NOMO-1 (cell line): ENCODE results near the gene NUAK2.
A peak's percentile ranks its signal among the peaks of the same experiment; 100 is the strongest.

Experiments used
- DNase-seq, 2 experiments: peaks; one replicate each; lab custom pipeline; 2025; ENCODE audit not compliant: unreplicated experiment in 2 of 2; lab: John Stamatoyannopoulos, UW

Gene NUAK2

DNA sequence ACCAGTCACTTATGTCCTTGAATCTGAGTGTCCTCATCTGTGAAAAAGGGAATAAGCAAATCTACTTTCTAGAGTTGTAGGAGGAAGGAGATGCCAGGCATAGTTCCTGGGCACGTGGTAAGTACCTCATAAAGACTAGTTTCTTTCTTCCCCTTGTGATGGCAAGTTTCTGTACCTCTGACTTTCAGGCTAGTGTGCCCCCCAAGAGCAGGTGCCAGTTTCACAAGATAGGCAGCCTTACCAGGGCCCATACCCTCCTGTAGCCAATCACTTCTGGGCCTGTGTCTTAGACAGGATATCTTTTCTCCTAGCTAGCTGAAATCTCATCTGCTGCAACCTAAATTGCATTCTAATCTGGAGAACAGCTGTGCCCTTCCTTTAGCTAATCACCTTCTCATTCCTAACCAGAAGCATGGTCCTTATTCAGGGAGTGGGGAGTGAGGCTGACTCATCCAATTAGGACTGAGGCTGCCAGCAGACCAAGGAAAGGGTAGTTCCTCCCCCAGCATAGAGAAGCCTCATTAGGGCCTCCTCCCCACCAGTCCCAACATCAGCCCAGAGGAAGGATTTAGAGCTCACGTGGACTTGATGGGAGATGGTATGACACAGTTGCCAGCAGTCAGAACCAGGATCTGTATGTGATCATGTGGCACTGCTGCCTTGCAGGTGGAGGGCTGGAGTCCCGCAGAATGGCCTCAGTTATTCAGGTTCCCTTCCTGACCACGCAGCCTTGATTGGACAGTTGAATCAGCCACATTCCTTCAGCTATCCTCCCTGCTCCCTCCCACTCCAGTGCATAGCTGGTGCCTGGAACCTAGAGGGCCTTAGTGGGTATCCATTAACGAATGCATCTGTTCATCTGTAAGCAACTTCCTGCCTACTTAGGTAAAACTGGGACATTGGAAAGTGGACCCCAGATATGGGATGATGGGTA lies 27.3 kb upstream of the NUAK2 start:
- no peak for DNase-seq

DNA sequence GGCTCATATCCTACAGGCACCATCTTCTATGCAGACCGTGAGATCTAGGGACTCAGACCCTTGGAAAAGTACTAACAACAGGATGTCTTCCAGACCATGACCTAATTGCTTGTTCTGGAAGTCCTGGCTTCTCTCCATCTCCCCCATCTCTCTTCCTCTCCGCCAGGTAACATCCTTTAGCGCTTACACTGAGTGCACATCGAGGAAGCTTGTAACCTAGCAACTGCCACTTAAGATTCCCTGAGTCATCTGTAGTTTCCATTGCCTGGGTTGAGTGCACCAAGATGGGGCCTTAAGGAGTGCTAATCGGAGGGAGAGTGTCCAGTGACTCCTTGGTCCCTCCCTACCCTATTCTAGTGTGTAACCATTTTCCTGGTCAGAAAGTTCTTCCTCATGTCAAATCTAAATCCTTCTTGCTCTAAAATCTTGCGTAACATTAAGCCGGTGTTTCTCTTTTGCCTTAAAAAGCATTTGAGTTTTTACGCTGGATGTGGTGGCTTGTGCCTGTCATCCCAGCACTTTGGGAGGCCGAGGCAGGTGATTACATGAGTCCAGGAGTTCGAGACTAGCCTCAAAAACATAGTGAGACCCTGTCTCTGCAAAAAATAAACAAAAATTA lies 25.5 kb upstream of the NUAK2 start:
- DNase-seq, result no peak

DNA sequence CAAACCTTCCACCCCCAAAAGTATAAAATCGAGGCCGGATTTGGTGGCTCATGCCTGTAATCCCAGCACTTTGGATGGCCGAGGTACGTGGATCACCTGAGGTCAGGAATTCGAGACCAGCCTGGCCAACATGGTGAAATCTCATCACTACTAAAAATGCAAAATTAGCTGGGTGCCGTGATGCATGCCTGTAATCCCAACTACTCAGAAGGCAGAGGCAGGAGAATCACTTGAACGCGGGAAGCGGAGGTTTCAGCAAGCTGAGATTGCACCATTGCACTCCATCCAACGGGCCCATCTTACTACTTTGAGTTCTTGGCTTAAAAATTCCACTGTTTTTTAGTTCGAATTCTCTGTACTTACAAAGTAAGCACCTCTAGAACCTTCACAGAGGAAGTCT lies 24.2 kb upstream of the NUAK2 start:
- DNase-seq, result no peak

DNA sequence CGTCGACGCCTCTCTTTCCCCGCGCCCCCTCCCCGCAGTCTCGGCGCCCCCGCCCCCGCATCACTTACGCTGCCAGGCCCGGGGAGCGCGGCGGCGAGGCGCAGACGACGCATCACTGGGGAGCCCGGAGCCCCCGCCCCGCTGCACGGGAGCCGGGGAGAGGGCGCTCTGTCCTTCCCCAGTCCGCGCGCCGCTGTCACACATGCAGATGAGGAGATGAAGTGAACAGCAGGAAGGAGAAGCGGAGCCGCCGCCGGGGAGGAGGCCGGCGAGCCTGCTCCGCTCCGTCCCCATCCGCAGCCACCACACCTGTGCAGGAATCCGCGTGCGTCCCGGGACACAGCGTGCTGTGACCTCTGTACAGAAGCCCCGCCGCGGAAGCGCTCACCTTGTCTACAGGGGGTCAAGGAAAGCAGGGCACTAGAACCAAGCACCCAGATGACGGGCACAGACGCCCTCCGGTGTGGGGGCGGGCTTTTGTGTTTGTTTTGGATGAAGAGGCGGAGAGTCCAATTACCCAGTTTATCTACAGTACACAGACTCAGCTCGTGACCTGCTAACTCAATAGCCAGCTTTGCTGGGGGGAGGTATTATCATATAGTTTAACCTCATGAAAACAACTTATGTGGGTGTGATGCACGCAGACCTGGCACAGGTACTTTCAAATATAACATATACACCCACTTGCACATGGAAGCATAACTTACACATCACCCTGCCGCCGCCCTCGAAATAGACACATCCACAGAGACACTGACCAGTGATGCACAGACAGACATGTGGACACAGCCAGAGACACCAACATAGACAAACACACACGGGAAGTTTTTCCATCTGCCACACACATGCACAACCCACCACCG lies 22.8 kb upstream of the NUAK2 start:
- DNase-seq, result peak in 1 of 2 experiments; percentile 11

DNA sequence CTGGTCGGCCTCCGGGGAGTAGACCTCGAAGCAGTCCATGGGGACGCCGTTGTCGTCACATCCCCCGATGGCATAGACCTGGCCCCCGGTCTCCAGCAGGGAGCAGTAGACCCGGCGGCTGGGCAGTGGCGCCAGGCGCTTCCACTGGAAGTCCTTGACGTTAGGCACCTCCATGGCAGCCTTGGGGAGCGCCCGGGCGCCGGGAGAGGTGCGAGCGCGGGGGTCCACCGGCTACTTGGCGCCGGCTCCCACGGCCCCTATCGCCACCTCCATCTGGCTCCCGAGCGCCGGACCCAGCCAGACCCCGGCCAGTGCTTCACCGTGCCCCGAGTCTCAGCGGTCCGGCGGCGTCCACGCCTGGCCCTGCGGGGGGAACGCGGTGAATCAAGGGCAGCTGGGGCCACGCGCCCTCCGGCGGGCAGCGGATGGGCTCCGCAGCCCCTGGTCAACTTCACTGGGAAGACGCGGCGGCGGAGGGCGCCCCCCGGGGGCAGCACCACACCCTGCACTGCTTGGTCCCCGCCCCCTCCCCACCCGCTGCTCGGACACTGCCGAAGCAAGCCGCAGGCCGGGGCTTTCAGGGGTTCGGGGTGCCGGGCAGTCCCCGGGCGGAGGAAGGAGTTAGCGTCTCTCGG lies 22.0 kb upstream of the NUAK2 start:
- no peak for DNase-seq

DNA sequence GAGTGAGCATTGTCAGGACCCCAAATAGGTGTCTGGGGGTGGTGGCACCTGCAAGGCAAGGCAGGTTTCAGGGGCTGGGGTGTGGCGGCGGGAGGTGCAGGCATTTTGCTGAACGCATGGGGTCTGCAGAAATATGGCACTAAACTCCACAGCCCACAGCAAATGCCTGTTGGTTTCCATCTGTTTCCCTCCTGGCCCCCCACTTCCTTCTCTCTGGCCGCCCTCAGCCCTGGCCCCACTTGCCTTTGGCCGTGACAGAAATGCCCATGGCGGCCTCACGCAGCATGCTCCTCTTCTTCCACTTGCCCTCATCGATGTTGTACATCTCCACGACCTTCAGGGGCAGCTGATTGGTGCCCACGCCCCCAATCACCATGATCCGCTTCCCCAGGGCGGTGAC lies 21.4 kb upstream of the NUAK2 start:
- no peak for DNase-seq

DNA sequence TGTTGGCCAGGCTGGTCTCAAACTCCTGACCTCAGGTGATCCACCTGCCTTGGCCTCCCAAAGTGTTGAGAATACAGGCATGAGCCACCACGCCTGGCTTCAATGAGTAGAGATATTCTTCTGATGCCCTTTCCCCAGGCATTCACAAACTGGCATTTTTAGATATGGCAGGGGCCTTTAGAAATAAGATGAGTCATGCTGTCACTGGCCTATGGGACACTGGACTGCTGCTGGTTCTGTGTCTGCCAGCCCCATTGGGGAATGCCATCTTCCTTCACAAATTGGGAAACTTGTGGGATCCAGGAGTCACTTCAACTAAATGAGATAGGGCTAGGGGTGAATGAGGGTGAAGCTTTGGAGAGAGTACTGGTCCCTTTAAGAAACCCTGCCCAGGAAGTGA lies 19.1 kb upstream of the NUAK2 start:
- no peak for DNase-seq

DNA sequence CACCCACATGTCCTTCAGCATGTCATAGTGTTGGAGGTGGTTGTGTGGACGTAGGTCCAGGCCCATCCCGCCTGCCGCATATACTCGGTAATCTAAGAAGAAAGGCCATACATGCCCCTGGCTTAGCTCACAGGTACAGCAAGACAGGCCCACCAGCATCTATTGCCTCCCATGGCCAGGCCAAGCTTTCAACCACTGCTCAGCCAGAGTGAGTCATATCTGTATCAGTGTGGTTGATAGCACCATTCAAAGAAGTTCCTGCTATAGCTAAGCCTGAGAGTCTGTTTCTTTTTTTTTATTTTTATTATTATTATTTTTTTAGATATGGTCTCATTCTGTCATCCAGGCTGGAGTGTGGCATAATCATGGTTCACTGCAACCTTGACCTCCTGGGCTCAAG lies 18.2 kb upstream of the NUAK2 start:
- DNase-seq, result no peak

DNA sequence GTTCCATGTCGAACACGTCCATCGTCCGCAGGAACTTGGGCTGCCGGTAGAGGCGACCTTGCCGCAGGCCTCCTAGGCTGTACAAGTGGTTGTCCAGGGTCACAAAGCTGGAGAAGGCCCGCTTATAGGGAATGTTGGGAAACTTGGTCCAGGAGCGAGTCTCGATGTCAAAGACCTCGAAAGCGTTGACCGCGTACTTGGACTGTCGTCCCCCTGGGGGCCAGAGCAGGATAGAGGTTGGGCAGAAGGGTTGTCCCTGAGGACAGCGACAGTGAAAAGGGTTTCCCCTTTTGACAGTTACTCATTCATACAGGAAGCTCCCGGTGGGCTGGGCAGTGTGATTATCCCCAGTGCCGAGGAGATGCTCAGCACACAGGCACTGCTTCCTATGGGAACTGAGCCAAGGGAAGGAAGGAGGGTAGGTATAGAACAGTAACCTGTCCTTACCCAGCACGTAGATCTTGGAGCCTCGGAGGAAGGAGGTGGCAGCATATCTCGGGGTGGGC lies 17.7 kb upstream of the NUAK2 start:
- no peak for DNase-seq

DNA sequence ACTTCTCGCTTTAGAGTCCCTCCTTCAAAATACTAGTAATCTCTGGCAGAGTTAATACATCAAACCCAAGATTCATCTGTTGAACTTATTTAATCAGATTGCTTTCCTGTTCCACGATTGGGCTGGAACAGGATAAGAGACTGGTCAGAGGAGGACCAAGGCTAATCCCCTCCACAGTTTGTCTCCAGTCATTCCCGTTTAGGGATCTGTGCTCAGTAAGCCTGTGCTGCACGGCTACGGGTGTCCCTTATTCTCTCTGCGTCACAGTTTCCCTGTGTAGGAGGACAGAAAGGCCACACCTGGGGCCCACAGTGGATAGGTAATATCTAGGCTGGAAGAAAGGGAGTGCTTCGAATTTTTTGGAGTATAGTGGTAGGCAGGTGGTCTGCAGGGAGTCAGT lies 16.5 kb upstream of the NUAK2 start:
- DNase-seq, result no peak

DNA sequence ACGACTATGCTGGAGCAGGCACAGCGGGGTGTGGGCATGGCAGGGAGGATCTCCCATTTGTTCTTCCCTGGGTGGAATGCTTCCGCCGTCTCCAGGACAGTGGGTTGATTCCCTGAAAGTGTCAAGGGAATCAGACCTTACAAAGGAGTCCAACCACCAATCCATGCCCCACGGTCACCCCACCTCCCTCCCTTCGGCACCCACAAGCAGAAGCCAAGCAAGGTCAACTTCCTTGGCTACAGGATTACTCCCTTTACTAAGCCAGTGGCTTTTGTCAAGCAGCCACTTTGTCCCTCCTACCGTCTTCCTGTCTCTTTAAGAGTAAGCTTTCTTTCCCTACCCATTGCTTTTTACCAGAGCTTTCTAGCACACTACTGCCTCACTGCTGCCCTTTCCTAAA lies 15.9 kb upstream of the NUAK2 start:
- DNase-seq, result no peak

DNA sequence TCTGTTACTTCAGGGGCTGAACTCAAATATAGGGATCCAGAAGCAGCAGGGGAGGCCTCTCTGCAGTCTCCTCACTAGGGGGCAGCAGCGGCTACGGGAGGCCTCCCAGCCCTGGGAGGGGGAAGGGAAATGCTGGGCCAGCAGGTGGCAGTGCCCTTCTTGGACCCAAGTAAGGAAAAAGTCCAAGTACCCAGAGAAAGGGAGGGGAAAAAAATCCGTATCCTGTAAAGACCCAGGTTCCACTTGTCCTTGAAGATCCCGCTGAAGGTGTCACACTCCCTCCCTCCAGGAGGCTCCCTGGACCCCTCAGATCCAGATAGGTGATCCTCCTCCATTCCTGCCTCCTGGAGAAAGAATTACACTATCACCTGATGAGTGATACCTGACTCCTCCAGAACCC lies 14.1 kb upstream of the NUAK2 start:
- peak; percentile 61 to 65 for DNase-seq

DNA sequence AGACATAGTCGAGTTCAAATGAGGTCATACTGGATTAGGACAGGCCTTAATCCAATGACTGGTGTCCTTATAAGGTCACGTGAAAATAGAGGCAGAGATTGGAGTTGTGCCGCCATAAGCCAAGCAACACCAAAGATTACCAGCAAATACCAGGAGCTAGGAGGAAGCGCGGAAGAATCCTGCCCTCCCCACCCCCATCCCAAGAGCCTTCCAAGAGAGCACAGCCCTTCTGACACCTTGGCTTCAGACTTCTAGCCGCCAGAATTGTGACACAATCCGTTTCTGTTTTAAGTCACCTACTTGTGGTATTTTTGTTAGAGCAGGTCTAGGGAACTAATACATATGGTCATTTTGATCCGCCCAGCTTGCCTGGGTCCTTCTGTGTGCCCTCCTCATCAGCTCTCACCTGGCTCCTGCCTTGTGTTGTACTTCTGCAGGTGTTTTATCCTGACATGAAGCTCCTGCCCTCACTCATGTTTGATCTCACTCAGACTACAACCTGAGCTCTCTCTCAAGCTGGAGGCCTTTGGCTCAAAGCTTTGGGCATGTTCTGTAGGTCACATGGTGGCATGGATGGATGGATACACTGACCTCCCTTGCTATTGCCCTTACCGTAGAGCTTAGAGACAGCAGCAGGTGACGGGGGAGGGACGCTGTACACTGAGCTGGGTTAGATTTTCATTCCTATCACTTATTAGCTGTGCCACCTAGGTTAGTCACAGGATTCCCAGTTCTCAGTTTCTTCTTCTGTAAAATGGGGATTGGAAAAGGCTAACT lies 10.7 kb upstream of the NUAK2 start:
- DNase-seq, result no peak

DNA sequence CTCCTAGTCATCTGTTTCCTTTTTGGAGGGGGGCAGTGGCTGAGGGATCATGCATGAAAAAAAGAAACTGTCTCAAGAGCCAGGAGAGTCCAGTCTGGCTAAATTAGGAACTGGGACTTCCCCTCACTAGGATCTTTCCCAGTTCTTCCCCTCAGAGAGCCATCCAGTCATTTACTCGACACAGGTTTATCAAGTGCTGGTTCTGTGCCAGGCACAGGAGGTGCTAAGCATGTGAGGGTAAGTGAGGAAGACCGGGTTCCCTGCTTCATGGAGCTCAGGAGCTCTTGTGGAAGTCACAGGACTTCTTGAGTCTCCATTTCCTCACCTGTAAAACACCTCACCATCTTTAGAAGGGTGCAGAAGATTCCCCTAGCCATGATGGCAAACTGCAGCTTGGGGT lies 8.6 kb upstream of the NUAK2 start:
- DNase-seq, result no peak

DNA sequence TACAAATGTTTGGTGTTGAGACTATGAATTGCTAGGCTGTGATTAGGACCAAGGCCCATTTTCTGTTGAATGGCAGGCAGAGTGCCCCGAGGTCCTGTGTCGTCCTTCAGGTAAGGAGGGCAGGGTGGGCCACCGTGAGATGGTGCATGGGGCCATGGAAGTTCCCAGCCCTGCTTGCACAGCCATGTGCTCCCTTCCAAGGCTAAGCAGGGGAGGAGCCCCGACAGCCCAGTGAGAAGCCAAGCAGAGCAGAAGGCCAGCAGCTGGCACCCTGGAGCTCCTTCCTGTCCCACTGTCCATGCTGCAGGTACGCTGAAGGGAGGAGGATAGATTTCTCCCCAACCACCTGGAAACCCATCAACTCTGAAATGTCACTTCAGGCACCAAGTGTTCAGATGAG lies 8.2 kb upstream of the NUAK2 start:
- DNase-seq, result no peak

DNA sequence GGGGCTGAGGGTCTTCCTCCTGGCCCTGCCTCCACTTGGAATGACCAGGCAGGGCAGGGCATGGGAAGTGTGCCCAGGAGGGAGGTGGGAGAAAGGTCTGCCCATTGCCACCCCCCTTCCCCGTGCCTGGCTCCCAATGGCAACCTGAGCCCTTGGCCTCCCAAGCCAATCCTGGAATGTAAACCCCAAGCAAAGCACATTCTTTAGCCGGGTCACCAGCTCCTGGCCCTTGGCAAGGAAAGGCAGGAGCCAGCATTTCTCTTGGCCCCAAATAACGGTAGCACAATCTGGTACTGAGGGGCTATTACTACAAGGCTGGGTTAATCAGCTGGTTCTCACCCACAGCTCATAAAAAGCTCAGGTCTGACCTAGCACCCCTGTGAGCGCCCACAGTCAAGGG lies 6.9 kb upstream of the NUAK2 start:
- no peak for DNase-seq

DNA sequence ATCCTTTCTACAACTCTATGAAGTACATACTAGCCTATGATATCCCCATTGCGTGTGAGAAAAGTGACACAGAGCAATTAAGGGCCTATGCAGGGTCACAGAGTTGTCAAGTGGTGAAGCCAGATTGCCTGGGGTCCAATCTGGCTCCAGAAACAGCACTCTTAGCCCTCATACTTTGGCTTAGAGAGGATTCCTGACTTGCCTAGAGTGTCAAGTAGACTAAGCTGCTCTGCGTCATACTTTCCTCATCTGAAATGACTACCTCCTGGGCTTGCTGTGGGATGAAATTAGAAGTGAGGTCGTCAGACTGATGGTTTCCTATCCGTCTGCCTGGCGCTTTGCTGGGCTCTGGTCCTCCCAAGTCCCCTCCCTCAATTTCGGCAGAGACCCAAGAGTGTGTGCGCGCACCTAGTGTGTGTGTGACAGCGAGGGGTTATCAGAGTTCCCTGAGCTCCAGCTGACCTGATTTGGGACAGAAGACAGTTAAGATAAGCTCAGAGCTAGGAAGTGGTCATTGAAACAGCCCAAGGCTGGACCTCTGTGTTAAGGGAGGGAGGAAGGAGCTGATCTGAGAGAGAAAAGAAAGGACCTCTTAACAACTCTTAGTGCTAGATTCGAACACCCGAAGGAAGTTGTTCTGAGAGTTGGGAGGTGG lies 5.4 kb upstream of the NUAK2 start:
- no peak for DNase-seq

DNA sequence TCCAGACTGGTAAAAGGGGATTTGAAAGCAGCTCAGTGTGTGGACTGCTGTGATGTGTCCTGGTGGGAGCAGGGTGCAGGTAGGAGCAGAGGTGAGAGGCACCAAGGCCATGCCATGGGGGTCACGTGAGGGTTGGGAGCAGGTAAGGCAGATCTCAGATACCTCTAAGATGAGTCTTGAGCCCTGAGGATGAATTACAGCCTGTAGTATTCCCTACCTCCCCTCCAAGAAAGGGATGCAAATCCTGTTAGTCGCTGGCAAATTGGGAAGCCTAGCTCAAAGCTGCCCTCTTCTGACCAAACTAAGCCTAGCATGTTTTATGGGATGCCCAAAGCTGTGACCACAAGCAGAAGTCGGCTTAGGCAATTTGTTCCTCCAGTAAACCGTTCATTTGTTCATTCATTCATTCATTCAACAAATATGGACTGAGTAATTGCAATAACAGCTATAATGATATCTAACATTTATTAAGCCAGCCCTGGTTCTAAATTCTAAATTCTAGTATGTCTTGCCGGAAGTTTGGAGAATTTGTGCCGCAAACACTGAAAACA lies 3.9 kb upstream of the NUAK2 start:
- DNase-seq, result peak; percentile 64 to 65

DNA sequence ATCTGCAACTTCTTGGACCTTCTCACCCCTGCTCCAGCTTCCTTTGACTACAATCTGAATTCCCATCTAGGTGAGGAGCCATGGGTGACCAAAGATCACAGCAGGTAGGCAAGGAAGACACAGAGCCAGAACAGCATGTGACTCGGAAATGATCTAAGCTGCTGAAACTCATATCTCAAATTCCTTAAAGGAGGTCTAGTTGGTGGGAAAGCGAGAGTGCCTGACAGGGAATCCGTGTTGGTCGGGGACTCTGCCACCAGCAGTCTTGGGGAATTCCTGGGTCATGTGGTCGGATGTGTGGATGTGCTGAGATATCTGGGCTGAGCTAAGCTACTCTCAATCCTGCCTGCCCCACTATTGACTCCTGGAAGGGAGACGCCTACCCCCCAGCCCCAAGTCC lies 3.2 kb upstream of the NUAK2 start:
- no peak for DNase-seq
